CD4-positive, alpha-beta T cell treated with Interleukin-17A for 1 hour (primary cell): Measurements from ENCODE around the gene SCRN2.

Source experiments
- DNase-seq: peaks from one replicate; pipeline ENCODE4 v3.0.0-alpha.2; 2020

Gene SCRN2

DNA sequence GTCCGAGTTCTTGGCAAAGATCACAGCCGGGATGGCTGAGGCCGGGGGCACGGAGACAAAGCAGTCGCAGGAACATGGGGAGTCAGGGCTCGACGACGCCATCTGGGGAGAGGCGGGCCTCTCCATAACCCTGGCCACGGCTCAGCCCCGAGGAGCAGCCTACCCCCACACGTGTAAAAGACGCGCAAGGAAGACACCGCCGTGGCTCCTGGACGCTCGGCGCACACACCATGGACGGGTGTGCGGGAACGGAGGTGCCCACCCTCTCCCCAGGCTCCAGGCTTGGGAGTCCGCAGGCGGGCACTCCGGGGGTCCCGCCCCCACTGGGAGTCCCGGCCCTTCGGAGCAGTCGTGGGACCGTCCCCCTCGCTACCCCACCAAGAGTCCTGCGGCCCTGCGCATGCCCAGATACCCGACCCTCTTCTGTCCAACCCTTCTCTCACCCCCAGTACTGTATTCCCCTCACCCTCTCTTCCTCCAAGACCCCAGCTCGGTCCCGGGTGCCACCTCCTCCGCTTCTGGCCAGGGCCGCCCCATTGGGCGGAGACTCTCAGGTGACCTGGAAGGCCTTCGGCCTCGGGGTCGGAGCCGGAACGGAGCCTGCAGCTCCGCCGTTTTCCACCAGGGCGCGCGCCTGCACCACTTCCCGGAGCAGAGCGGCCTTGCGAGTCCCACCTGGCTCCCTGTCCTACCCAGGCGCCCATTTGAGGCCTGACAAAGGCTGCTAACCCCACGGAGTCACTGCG, at the start of gene SCRN2:
Gene SCRN2 (minus strand): TSS at position 532 of the 746 bp plus-strand sequence. CDS start 430 bp downstream, at position 102.
- peak; percentile 90 for DNase-seq

GRCh38 chr17:47889734-47890529, 48.9 kb upstream of the SCRN2 start:
- peak; percentile 90 for DNase-seq

DNA sequence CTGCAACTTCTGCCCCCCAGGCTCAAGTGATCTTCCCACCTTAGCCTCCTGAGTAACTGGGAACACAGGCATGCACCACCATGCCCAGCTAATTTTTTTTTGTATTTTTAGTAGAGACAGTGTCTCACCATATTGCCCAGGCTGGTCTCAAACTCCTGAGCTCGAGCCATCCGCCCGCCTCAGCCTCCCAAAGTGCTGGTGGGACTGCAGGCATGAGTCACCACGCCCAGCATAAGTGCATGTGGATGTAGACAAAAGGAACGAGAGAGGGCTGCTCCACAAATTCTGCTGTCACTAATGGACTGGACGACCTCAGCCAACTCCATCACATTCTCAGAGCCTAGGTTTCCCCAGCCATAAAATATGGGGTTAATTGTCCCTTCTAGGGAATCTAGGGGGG, 47.2 kb upstream of the SCRN2 start:
- DNase-seq = no peak

DNA sequence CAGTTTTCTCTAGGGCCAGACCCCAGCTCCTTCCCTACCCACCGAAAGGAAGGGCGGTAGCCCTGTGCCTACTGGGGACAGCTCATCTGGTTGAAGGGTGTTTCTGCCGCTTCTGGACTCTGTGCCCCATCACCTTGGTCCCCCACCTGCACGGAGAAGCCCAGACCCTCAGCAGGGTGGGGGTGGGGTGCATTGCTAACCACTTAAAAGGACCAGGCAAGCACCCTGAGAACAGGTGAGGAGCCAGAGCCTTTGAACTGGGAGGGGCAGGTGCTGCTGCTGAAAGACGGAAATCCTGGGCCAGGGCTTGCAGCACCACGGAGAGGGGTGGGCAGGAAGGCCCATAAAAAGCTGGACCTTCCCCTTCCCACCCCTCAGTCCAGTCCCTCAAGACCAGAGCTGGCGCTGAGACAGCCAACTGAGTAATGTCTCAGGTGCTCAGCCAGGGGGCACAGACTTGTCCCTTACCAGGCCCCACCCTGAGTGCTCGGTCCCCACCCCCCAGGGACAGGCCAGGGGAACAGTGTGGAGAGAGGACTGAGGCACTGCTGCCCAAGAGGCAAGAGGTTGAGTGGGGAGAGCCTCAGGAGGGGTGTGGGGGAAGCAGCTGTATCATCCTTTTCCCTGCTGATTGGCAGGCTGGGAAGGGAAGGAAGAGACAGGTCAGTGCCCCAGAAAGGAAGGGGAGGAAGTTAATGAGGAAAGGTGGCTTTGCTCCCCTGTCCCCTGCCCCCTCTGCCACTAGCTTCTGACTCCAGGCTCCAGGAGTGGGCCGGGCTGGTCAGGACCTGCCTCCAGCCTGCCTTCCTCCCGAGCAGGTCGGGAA, 44.0 kb upstream of the SCRN2 start:
- peak; percentile 25 for DNase-seq

- DNase-seq = no peak
These were observed 43.3 kb upstream of the SCRN2 start for GRCh38 chr17:47884427-47884740.

- no peak for DNase-seq
These were observed 42.7 kb upstream of the SCRN2 start for GRCh38 chr17:47883589-47884426.

- no peak for DNase-seq
These were observed 41.9 kb upstream of the SCRN2 start for GRCh38 chr17:47882695-47883588.

- no peak for DNase-seq
These were observed 41.2 kb upstream of the SCRN2 start for GRCh38 chr17:47882247-47882646.

DNA sequence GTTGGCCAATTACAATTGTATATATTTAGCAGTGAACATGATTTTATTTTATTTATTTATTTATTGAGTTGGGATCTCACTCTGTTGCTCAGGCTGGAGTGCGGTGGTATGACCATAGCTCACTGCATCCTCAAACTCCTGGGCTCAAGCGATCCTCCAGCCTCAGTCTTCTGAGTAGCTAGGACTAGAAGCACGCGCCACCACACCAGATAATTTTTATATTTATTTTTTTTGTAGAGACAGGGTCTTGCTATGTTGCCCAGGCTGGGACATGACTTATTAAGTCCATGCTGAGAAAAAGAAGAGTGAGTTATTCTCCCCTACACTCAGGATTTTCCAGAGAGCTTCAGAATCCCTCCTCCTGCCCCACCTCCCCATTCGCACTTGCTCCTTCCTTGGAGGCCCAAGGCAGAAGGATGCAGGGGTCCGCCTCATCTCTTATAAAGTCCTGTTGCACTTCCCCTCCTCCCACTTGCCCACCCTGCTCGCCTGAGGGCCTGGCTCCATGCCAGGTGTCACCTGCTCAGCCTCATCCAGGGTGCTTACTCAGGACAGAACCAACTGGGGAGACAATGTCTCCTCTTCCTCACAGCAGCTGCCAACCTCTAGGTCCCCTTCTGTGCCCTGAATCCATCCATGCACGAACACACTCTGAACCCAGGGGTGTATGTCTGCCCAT, 38.8 kb upstream of the SCRN2 start:
- DNase-seq = no peak

DNA sequence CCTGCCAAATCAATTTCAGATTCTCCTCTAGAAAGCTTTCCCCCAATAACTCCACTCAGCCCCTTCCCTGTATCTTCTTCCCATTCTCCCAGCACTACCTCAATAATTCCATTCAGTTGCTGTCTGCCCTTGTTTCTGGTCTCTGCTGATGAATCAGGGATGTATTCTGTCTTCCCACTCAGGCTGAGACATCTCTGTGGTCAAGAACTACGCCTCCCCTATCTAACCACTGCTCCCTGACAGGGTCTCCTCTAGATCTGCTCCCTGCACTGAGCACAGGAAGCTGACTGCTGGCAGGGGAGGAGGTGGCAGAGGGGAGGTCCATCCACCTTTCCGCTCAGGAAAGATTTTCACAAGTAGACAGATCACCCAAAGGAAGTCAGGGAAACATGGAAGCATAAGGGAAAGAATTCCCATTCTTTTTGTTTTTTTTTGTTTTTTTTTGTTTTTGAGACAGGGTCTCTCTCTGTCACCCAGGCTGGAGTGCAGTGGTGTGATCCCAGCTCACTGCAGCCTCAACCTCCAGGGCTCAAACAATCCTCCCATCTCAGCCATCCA, 38.0 kb upstream of the SCRN2 start:
- DNase-seq = no peak

DNA sequence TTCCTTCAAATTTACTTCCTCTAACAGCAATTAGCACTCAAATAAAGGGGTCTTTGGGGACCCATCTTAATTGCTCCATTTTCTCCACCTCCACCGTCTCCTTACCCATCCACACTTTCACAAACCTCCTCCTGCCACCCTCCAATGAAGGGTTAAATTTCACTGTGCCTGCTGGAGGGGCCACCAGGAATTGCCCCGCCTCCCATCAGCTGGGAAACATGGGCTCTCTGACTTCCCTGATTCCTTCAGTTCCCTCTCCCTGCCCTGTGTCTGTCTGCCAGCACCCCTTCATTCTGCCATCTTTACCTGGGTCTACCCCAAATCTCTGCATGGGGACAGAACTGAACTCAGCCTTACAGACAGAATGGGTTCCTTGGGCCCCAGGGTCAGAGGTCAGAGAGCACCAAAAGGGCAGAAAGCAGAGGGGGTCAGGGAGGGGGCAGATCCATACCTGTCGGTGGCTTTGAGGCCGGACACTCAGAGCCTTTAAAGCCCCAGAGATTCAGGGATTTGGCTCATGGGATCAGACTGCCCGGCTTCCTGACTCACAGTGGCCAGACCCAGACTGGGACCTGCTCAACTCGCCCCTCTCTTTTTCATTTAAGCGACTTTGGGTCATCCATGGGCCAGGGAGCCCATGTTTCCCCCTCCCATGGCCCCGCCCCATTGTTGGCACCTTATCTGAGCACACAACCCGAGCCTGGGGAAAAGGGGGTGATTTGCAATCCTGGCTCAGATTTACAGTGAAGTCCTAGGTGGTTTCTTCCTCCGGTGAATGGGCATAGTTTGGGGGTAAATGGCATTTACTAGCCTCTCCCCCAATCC, 37.3 kb upstream of the SCRN2 start:
- no peak for DNase-seq

DNA sequence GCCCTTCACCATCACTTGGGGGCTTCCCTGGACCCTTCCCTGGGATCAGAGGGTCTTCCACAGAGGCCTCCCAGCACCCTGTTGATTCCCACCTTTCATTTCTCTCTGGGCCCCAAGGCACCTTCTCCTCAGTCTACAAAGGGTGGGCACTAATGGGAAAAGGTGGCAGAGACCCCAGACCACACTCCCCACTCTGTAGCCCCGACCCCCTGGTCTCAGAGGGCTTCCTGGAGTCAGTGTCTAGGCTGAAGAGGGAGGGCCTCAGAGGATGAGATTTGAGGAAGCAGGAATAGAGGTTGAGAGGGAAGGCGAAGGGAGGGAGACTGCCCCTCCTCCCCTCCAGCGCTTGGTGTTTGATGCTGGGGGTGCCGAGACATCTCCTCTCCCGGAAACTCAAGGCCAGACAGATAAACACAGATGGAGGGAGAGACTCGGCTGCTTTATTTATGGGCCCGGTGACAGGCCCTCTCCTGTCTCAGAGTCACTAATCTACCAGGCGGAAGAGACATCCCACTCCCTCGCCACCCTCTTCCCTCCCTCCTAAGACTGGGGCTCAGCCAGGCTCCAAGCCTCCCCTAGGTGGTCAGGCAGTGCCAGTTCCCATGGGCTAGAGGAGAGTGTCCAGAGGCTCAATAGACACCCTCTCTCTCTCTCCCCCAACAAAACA, 36.4 kb upstream of the SCRN2 start:
- no peak for DNase-seq

DNA sequence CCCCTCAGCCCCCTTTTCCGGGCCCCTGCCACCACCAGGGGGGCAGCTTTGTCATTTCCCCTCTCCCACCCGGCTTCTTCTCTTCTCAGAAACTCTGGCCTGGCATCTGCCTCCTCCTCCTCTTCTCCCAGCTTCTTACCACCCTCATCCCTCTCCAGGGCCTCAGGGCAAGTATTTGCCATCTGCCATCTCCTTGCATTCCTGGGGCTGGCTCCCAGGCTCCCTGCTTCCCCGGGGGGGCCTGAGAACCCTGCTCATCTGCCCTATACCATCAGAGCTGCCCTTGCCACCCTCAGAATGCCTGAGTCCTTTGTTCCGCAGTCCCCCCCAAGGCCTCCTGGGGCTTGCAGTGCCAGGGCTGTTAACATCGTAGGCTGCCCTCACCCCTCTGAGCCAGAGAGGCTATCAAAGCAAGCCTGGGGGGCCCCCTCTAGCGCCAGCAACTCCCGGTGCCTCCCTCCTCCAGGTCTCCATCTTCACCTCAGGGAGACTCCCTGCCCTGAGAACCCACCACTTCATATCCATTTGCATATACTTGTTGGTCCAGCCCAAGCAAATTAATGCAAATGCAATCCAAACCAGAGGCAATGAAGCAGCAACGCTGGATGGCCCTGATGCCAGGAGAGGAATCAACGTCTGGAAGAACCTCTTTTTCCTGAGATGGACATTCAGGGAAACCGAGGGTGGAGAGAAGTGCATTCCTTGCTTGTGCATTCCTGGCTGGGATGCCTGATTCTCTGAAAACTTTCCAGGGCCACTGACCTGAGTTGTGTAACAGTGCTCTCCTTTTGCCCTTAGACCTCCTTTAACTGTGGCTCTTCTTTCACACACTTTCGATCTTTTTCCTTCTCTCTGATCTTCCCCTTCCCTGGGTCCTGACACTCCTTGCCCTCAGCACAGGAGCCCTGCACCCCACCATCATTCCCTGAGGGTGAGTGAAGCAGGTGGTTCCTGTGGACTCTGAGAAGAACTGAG, 34.2 kb upstream of the SCRN2 start:
- no peak for DNase-seq

GRCh38 chr17:47873200-47874090, 32.4 kb upstream of the SCRN2 start:
- DNase-seq = no peak

GRCh38 chr17:47872651-47873161, 31.6 kb upstream of the SCRN2 start:
- no peak for DNase-seq

DNA sequence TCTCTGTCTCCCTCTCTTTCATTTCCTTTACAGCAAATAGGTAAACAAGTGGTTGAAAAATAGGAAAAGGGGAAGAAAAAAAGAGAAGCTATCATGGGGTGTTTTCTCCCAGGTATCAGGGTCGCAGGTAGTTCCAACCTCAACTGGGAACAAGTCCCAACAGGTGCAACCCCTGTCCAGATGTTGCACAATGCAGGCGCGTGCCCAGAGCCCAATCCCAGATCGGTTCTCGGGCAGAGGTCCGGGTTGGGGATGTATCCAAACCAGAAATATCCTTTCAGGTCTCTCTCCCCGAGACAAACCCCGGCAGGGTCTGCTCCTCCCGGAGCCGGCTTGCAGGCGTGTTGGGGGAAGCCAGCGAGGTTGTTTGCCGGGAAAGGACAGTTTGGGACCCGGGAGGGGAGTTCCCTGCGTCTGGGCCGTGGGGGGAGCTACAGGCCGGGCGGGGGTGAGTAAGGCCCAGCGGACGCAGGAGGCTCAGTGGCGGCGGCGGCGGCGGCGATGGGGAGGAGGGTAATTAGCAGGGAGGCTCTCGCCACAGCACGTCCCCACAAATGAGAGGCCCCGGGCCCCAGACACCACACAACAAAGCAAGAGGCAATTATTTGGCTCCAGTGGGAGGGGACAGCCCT, 31.1 kb upstream of the SCRN2 start:
- no peak for DNase-seq
